Gastroesophageal sphincter (tissue), 3 donors: ENCODE results near the gene ATP5F1C.

ENCODE experiments used
- CTCF ChIP-seq, 4 experiments: fragments of 200-600 bp in 2 of 4; fragments of 450-650 bp in 2 of 4; sonication (generic) in 1 of 4; IDR thresholded peaks; one replicate each; pipeline ENCODE4 v1.5.1; 2017 to 2019; ENCODE audit warnings: antibody characterized with exemption in 4 of 4, mild to moderate bottlenecking in 2 of 4, moderate library complexity in 2 of 4
- POLR2A ChIP-seq, 2 donors: fragments of 450-650 bp; IDR thresholded peaks; one replicate each; pipeline ENCODE4 v1.6.1; 2017; ENCODE audit warnings: antibody characterized with exemption in 2 of 2, mild to moderate bottlenecking in 2 of 2, moderate library complexity in 1 of 2

GRCh38 chr10:7819121-7819460, 31.1 kb downstream of the ATP5F1C start:
- TF ChIP-seq CTCF (IDR thresholded peaks at IDR 0.05): peak in 1 of 4 experiments; percentile 36
- no peak for TF ChIP-seq POLR2A (IDR thresholded peaks at IDR 0.05)
